Aorta (tissue), 5 donors: Measurements from ENCODE around the gene TDRD1. TPM values are rescaled to one million over a fixed set of nuclear protein-coding genes. Genes with fewer than 3 reads are reported as not detected.

Experiments
- ATAC-seq: fragments of 200-7000 bp; cut with Tn5 transposase; one replicate; pipeline ENCODE4 v1.9.1; 2022; ENCODE audit warnings: moderate library complexity; ENCODE audit not compliant: low FRiP score
- DNase-seq, 2 donors: peaks; one replicate each; pipeline ENCODE4 v3.0.0-alpha.2; 2020
- H3K27ac ChIP-seq, 2 donors: one replicate each; pipeline ENCODE4 v1.5.1; 2013; ENCODE audit warnings: low read length in 2 of 2, mild to moderate bottlenecking in 2 of 2, moderate library complexity in 2 of 2, control low read depth in 1 of 2, inconsistent platforms in 1 of 2, low read depth in 1 of 2
- H3K27me3 ChIP-seq, 2 donors: one replicate each; pipeline ENCODE4 v1.6.1; 2013; ENCODE audit warnings: control low read depth in 1 of 2, low read length in 1 of 2, mild to moderate bottlenecking in 1 of 2, moderate library complexity in 1 of 2; ENCODE audit not compliant: insufficient read depth in 2 of 2, control insufficient read depth in 1 of 2
- H3K36me3 ChIP-seq, 2 donors: one replicate each; pipeline ENCODE4 v1.6.1; 2013; ENCODE audit warnings: control low read depth in 1 of 2, low read length in 1 of 2, mild to moderate bottlenecking in 1 of 2; ENCODE audit not compliant: insufficient read depth in 2 of 2, control insufficient read depth in 1 of 2
- H3K4me1 ChIP-seq, 2 donors: one replicate each; pipeline ENCODE4 v1.6.1; 2013; ENCODE audit warnings: low read length in 2 of 2, control low read depth in 1 of 2, mild to moderate bottlenecking in 1 of 2, moderate library complexity in 1 of 2; ENCODE audit not compliant: insufficient read depth in 2 of 2, control insufficient read depth in 1 of 2
- H3K4me3 ChIP-seq, 2 donors: one replicate each; pipeline ENCODE4 v1.5.1; 2013; ENCODE audit warnings: low read length in 2 of 2, control low read depth in 1 of 2, mild to moderate bottlenecking in 1 of 2
- H3K9me3 ChIP-seq: one replicate; pipeline ENCODE4 v1.6.1; 2013; ENCODE audit warnings: mild to moderate bottlenecking, low read length; ENCODE audit not compliant: control insufficient read depth
- WGBS, 2 donors: extraction: QIAGEN DNeasy Blood & Tissue Kit; methylation state at CpG; one replicate each; pipeline ENCODE4 v1.1.7; 2013; 5-methylcytosine and 5-hydroxymethylcytosine counted together
- intact Hi-C, 2 donors: fragments of 100-400 bp; cut with DNase I; formaldehyde crosslinking; loops; one replicate each; pipeline versions ENCODE4 v1.14.2 to v1.15.0; 2022
- polyA plus RNA-seq, 2 donors: library from polyadenylated mRNA; stranded (reverse); fragments of 200-250 nt; gene quantifications; one replicate each; pipeline ENCODE4 v1.2.3, GENCODE V29; 2013
- total RNA-seq, 2 donors: library from RNA; stranded (reverse); fragmentation: NEBNext Ultra II Directional; extraction: Animal tissue kit (Norgen Biotek cat#: 25700); gene quantifications; one replicate each; pipeline ENCODE4 v1.2.1, GENCODE V29; 2021
- donor health status: healthy with polysubstance abuse.
- donor health status: Bipolar disorder and iron deficiency.
- donor health status: DM: no; HTN: no; CAD: no.
- donor health status: DM: no; HTN: no; CAD: no.
- donor health status: DM: yes; HTN: yes; CAD: no.

TDRD1 gene
- total and polyA plus RNA-seq, 4 donors: 0.19 to 0.78 (median 0.36) TPM; not detected in 1

- no peaks in the 10 kb centered on the region for H3K27me3 ChIP-seq
- H3K27ac ChIP-seq: no peak overlapping the region
- H3K4me1 ChIP-seq: no peaks in the 10 kb centered on the region
- ATAC-seq: no peak
- H3K36me3 ChIP-seq: no peaks in the 10 kb centered on the region
- 75% methylated on average over 3 of the region's 3 CpGs for whole genome bisulfite sequencing, 2 donors
- intact Hi-C loops: no loop called here
- no peaks in the 10 kb centered on the region for H3K9me3 ChIP-seq
- no peak overlapping the region for H3K4me3 ChIP-seq
- DNase-seq: no peak
Observed at GRCh38 chr10:114202812-114203211, 23.7 kb downstream of the TDRD1 start.

GRCh38 chr10:114206902-114207301, 27.7 kb downstream of the TDRD1 start:
- ATAC-seq: no peak
- H3K36me3 ChIP-seq: no peaks in the 10 kb centered on the region

GRCh38 chr10:114207349-114207748, 28.2 kb downstream of the TDRD1 start:
- no peaks in the 10 kb centered on the region for H3K9me3 ChIP-seq
- no peak overlapping the region for H3K4me3 ChIP-seq
- 88 to 91% methylated on average over 1 of the region's 1 CpG for WGBS, 2 donors
- H3K4me1 ChIP-seq: peaks cover 0 to 2% of the 10 kb centered on the region in 2 donors
- H3K27me3 ChIP-seq: no peaks in the 10 kb centered on the region
- no peak overlapping the region for H3K27ac ChIP-seq
- intact Hi-C loops: no loop called here
- ATAC-seq (no peak), DNase-seq (no peak)
- H3K36me3 ChIP-seq: no peaks in the 10 kb centered on the region

More at GRCh38 chr10:114206902-114207301, 27.7 kb downstream of the TDRD1 start:
- WGBS, 2 donors: 66 to 70% methylated on average over 2 of the region's 2 CpGs
- DNase-seq: no peak
- Histone ChIP-seq H3K9me3 (no peaks in the 10 kb centered on the region), H3K4me1 (peaks cover 0 to 2% of the 10 kb centered on the region in 2 donors), H3K27ac (no peak overlapping the region), H3K4me3 (no peak overlapping the region), H3K27me3 (no peaks in the 10 kb centered on the region)
- intact Hi-C loops: no loop called here

GRCh38 chr10:114208351-114208750, 29.2 kb downstream of the TDRD1 start:
- Histone ChIP-seq H3K9me3 (no peaks in the 10 kb centered on the region), H3K27me3 (no peaks in the 10 kb centered on the region), H3K36me3 (no peaks in the 10 kb centered on the region), H3K4me1 (peaks cover 0 to 2% of the 10 kb centered on the region in 2 donors), H3K4me3 (no peak overlapping the region), H3K27ac (no peak overlapping the region)
- no peak for DNase-seq
- WGBS, 2 donors: 88 to 92% methylated on average over 2 of the region's 2 CpGs
- ATAC-seq: no peak
- intact Hi-C loops: no loop called here

- intact Hi-C loops: no loop called here
- no peak overlapping the region for H3K4me3 ChIP-seq
Observed at GRCh38 chr10:114212153-114212552, 33.0 kb downstream of the TDRD1 start.

GRCh38 chr10:114215033-114215432, 35.9 kb downstream of the TDRD1 start:
- no peak overlapping the region for H3K4me3 ChIP-seq
- H3K36me3 ChIP-seq: no peaks in the 10 kb centered on the region
- WGBS, 2 donors: 93 to 97% methylated on average over 1 of the region's 1 CpG
- DNase-seq (no peak), ATAC-seq (no peak)
- no peak overlapping the region for H3K27ac ChIP-seq
- intact Hi-C loops: no loop called here
- H3K4me1 ChIP-seq: peaks cover 0 to 2% of the 10 kb centered on the region in 2 donors
- H3K9me3 ChIP-seq: no peaks in the 10 kb centered on the region
- H3K27me3 ChIP-seq: no peaks in the 10 kb centered on the region

More at GRCh38 chr10:114212153-114212552, 33.0 kb downstream of the TDRD1 start:
- ATAC-seq (no peak), DNase-seq (no peak)
- no peaks in the 10 kb centered on the region for H3K36me3 ChIP-seq
- 83 to 88% methylated on average over 2 of the region's 2 CpGs for WGBS, 2 donors
- H3K9me3 ChIP-seq: no peaks in the 10 kb centered on the region
- H3K27me3 ChIP-seq: no peaks in the 10 kb centered on the region
- H3K27ac ChIP-seq: no peak overlapping the region
- H3K4me1 ChIP-seq: peaks cover 0 to 2% of the 10 kb centered on the region in 2 donors

- Histone ChIP-seq H3K4me1 (no peaks in the 10 kb centered on the region), H3K27me3 (no peaks in the 10 kb centered on the region), H3K4me3 (no peak overlapping the region), H3K9me3 (no peaks in the 10 kb centered on the region), H3K36me3 (no peaks in the 10 kb centered on the region), H3K27ac (no peak overlapping the region)
- 66 to 67% methylated on average over 2 of the region's 2 CpGs for WGBS, 2 donors
- ATAC-seq (no peak), DNase-seq (no peak)
- intact Hi-C loops: no loop called here
Observed at GRCh38 chr10:114220281-114220680, 41.1 kb downstream of the TDRD1 start.

- H3K27me3 ChIP-seq: no peaks in the 10 kb centered on the region
- no peak overlapping the region for H3K27ac ChIP-seq
- 86 to 92% methylated on average over 4 of the region's 4 CpGs for WGBS, 2 donors
- no peak overlapping the region for H3K4me3 ChIP-seq
- intact Hi-C loops: no loop called here
- H3K36me3 ChIP-seq: no peaks in the 10 kb centered on the region
- H3K4me1 ChIP-seq: no peaks in the 10 kb centered on the region
- DNase-seq: no peak
- no peak for ATAC-seq
- no peaks in the 10 kb centered on the region for H3K9me3 ChIP-seq
Observed at GRCh38 chr10:114221235-114221634, 42.1 kb downstream of the TDRD1 start.

GRCh38 chr10:114223066-114223465, 43.9 kb downstream of the TDRD1 start:
- no peaks in the 10 kb centered on the region for H3K4me1 ChIP-seq
- H3K4me3 ChIP-seq: no peak overlapping the region
- 80 to 83% methylated on average over 4 of the region's 4 CpGs for WGBS, 2 donors
- DNase-seq (no peak), ATAC-seq (no peak)
- intact Hi-C loops: no loop called here
- no peaks in the 10 kb centered on the region for H3K27me3 ChIP-seq
- no peaks in the 10 kb centered on the region for H3K36me3 ChIP-seq
- H3K9me3 ChIP-seq: no peaks in the 10 kb centered on the region
- H3K27ac ChIP-seq: no peak overlapping the region
